HL-60/S4 treated with retinoic acid at 250 ng/mL for 4 days and 3 days (cell line): Measurements from ENCODE around the gene SRSF6.
"Not testable (repeated sequence)": the region's sequence is repeated elsewhere in the genome, so short reads cannot be mapped to it uniquely, and the experiment has no call there.

ENCODE experiments used
- in situ Hi-C: fragments of 300-500 bp; cut with MboI; formaldehyde crosslinking; loops from 2 replicates; pipeline ENCODE4 v1.7.0; 2022; ENCODE audit warnings: low sequenced_read_pairs

Gene SRSF6

GRCh38 chr20:43457640-43458421 lies at the start of gene SRSF6:
SRSF6 (plus strand) TSS chr20:43457896; CDS start chr20:43458034, 138 bp downstream.
- in situ Hi-C loops: loop anchor here (25.0 kb wide), 1 partner anchor 229 kb away; no protein-coding TSS in a partner anchor

GRCh38 chr20:43408848-43409576 lies 48.7 kb upstream of the SRSF6 start:
- in situ Hi-C loops: no loop called here

- in situ Hi-C loops: no loop called here
Measured at GRCh38 chr20:43409577-43409913, 48.2 kb upstream of the SRSF6 start.

- in situ Hi-C loops: no loop called here
Measured at GRCh38 chr20:43415661-43416430, 41.9 kb upstream of the SRSF6 start.

GRCh38 chr20:43416591-43417228 lies 41.0 kb upstream of the SRSF6 start:
- in situ Hi-C loops: no loop called here

- in situ Hi-C loops: no loop called here
Measured at GRCh38 chr20:43420192-43420591, 37.5 kb upstream of the SRSF6 start.

GRCh38 chr20:43420913-43421312 lies 36.8 kb upstream of the SRSF6 start:
- in situ Hi-C loops: not testable (repeated sequence)

GRCh38 chr20:43426172-43426571 lies 31.5 kb upstream of the SRSF6 start:
- in situ Hi-C loops: loop anchor here (25.0 kb wide), 1 partner anchor 761 kb away; the partner anchor contains the start of gene JPH2

GRCh38 chr20:43430265-43431133 lies 27.2 kb upstream of the SRSF6 start:
- in situ Hi-C loops: loop anchor here (25.0 kb wide), 1 partner anchor 757 kb away; the partner anchor contains the start of gene JPH2

- in situ Hi-C loops: loop anchor here (25.0 kb wide), 1 partner anchor 756 kb away; the partner anchor contains the start of gene JPH2
Measured at GRCh38 chr20:43431134-43431519, 26.6 kb upstream of the SRSF6 start.

- in situ Hi-C loops: loop anchor here (25.0 kb wide), 1 partner anchor 755 kb away; the partner anchor contains the start of gene JPH2
Measured at GRCh38 chr20:43432498-43432897, 25.2 kb upstream of the SRSF6 start.

- in situ Hi-C loops: loop anchor here (25.0 kb wide), 1 partner anchor 754 kb away; the partner anchor contains the start of gene JPH2
Measured at GRCh38 chr20:43433250-43433854, 24.3 kb upstream of the SRSF6 start.

GRCh38 chr20:43434565-43434964 lies 23.1 kb upstream of the SRSF6 start:
- in situ Hi-C loops: loop anchor here (25.0 kb wide), 1 partner anchor 753 kb away; the partner anchor contains the start of gene JPH2

- in situ Hi-C loops: loop anchor here (25.0 kb wide), 1 partner anchor 749 kb away; the partner anchor contains the start of gene JPH2
Measured at GRCh38 chr20:43438578-43439316, 18.9 kb upstream of the SRSF6 start.

GRCh38 chr20:43440531-43440930 lies 17.2 kb upstream of the SRSF6 start:
- in situ Hi-C loops: loop anchor here (25.0 kb wide), 1 partner anchor 747 kb away; the partner anchor contains the start of gene JPH2

GRCh38 chr20:43442282-43442880 lies 15.3 kb upstream of the SRSF6 start:
- in situ Hi-C loops: loop anchor here (25.0 kb wide), 1 partner anchor 745 kb away; the partner anchor contains the start of gene JPH2

- in situ Hi-C loops: loop anchor here (25.0 kb wide), 1 partner anchor 743 kb away; the partner anchor contains the start of gene JPH2
Measured at GRCh38 chr20:43444107-43444506, 13.6 kb upstream of the SRSF6 start.
